ENCODE results near the gene MTMR3. TPM values are rescaled to one million over a fixed set of nuclear protein-coding genes. Genes with fewer than 3 reads are reported as not detected.
"Not testable (repeated sequence)": the region's sequence is repeated elsewhere in the genome, so short reads cannot be mapped to it uniquely, and the experiment has no call there.

The MTMR3 gene
- total RNA-seq, 1 donor = 57.6 TPM

DNA sequence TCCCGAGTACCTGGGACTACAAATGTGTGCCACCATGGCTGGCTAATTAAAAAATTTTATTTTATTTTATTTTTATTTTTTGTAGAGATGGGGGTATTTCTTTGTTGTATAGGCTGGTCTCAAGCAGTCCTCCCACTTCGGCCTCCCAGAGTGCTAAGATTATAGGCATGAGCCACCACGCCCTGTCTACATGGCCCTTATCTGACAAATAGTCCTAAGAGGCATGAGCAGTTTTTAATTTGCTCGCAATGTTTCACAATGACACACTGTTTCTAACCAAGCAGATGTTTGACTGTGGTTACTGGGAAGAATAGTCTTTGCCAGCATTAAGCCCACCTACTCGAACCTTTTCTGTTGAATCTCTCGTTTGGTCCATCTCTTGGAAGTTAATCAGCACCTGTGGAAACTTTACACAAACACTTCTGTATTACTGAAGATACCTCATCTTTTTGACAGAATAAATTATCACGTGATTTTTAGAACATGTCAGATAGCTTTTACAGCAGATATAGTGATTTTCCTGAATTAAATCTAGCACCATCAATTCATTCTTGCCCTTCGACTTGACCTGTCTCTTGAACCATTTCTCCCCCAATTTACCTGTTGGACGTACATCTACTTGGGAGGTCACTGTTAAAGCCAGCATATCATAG is 71.4 kb downstream of the MTMR3 start:
- no peak for DNase-seq (ENCODE audit: low read depth in 2 of 3, low spot score in 2 of 3)

GRCh38 chr22:29956680-29957079 is 73.7 kb downstream of the MTMR3 start:
- DNase-seq (ENCODE audit: low read depth in 2 of 3, low spot score in 2 of 3) = no peak

- no peak for DNase-seq (ENCODE audit: low read depth in 2 of 3, low spot score in 2 of 3)
Observed at GRCh38 chr22:29958170-29958569, 75.2 kb downstream of the MTMR3 start.

DNA sequence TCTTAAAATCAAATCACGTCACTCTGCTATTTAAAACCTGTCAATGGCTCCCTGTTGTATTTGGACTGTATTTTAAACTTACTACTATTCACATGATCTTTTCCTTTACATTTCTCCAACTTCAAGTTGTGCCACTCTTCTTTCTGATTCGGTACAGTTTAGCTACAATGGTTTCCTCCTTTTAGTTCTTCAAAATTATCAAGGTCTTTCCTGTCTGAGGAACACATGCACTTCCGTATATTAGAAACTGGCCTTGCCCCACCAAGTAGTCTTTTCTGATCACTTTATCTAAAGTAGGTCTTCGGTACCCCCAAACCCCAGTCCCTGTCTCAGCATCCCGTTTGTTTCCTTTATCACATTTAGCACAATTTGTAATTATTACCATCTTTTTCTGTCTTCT is 81.8 kb downstream of the MTMR3 start:
- DNase-seq (ENCODE audit: low read depth in 2 of 3, low spot score in 2 of 3) = no peak

- DNase-seq (ENCODE audit: low read depth in 2 of 3, low spot score in 2 of 3) = no peak
Observed at GRCh38 chr22:29967461-29967860, 84.5 kb downstream of the MTMR3 start.

GRCh38 chr22:29971607-29972006 is 88.6 kb downstream of the MTMR3 start:
- no peak for DNase-seq (ENCODE audit: low read depth in 2 of 3, low spot score in 2 of 3)

- no peak for DNase-seq (ENCODE audit: low read depth in 2 of 3, low spot score in 2 of 3)
Observed at GRCh38 chr22:29972121-29972520, 89.1 kb downstream of the MTMR3 start.

GRCh38 chr22:29973269-29973668 is 90.3 kb downstream of the MTMR3 start:
- DNase-seq (ENCODE audit: low read depth in 2 of 3, low spot score in 2 of 3) = no peak

DNA sequence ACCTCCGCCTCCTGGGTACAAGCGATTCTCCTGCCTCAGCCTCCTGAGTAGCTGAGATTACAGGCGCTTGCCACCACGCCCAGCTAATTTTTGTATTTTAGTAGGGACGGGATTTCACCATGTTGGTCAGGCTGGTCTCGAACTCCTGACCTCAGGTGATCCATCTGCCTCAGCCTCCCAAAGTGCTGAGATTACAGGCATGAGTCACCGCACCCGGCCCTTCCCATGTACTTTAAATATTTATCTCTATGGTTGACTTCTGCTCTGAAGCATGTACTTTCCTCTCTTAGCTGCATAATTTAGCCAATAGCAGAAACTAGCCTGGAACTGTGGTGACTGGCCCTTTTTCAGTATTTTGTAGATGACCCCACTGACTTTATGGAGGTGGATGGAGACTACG is 90.7 kb downstream of the MTMR3 start:
- DNase-seq (ENCODE audit: low read depth in 2 of 3, low spot score in 2 of 3) = not testable (repeated sequence)

- DNase-seq (ENCODE audit: low read depth in 2 of 3, low spot score in 2 of 3) = no peak
Observed at GRCh38 chr22:29975494-29975893, 92.5 kb downstream of the MTMR3 start.

GRCh38 chr22:29977107-29977506 is 94.1 kb downstream of the MTMR3 start:
- DNase-seq (ENCODE audit: low read depth in 2 of 3, low spot score in 2 of 3) = no peak

GRCh38 chr22:29979777-29980321 is 96.9 kb downstream of the MTMR3 start:
- no peak for DNase-seq (ENCODE audit: low read depth in 2 of 3, low spot score in 2 of 3)

- no peak for DNase-seq (ENCODE audit: low read depth in 2 of 3, low spot score in 2 of 3)
Observed at GRCh38 chr22:29983296-29983917, 100.4 kb downstream of the MTMR3 start.

DNA sequence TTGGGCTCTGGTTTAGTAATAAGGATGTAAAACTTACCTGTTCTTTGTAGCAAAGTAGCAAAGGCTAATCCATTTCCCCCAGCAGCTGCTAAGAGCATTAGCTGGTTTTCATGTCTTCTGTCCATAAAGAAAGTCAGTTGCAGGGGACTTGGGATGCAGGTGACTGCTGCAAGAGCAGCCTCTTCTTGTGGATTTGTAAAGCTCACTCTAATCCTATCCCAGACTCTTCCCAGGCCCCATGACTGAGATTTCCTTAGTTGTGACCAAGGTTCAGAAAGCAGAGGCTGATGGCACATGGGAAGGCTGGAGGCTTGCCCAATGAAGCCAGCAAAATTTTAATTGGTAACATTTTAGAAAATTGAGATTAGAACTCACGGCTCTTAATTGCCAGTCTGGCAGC is 102.9 kb downstream of the MTMR3 start:
- no peak for DNase-seq (ENCODE audit: low read depth in 2 of 3, low spot score in 2 of 3)

- no peak for DNase-seq (ENCODE audit: low read depth in 2 of 3, low spot score in 2 of 3)
Observed at GRCh38 chr22:29987137-29987536, 104.2 kb downstream of the MTMR3 start.

GRCh38 chr22:29988719-29989118 is 105.7 kb downstream of the MTMR3 start:
- DNase-seq (ENCODE audit: low read depth in 2 of 3, low spot score in 2 of 3) = no peak

DNA sequence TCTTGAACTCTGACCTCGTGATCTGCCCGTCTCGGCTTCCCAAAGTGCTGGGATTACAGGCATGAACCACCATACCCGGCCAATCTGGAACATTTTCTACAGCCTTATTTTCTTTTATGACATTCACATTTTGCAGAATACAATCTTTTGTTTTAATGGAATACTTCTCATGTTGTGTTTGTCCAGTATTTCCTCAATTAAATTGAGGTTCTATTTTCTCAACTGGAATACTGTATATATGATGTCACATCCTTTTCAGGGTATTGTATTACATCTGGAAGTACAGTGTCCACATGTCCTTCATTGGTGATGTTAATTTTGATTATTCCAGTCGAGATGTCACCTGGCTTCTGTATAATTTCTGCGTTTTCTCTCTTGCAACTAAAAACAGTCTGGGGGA is 106.5 kb downstream of the MTMR3 start:
- no peak for DNase-seq (ENCODE audit: low read depth in 2 of 3, low spot score in 2 of 3)

DNA sequence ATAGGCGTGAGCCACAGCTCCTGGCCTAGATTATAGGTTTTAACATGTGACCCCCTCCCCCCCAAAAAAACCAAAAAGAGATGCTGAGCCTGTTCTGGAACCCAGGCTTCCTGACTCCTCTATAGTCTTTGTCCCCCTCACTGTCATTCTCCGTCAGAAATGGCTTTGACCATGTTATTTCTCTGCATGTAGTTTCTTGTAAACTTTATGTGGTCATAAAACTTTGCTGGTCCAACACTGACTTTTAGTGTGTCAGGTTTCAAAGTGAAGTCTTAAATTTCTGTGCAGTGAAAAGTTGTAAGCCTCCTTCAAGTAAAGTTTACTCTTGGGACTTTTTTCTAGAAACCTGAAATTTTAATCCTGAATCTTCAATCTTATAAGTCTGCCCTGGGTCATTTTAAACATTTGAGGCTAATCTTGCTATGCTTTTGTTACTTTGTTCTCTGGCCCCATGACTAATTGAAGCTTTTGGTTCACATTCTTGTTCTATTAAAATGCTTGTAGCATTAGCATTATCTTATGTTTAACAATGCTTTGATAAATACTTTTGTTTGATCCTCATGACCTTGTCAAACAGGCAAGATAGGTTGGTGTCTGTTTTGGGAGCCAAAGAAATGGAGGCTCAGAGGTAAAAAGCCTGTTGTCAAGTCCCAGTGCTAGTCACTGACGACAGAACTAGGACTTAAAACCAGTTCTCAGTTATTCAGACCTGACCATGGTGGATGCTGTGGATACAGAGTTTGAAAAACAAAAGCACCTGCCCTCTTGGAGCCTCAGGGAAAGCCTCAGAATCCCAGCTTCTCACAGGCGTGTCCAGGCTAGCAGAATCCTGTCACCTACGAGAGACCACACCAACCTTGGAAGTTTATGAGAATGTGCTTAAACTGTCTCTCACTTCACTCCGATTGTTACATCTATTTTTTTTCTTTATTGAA is 109.6 kb downstream of the MTMR3 start:
- no peak for DNase-seq (ENCODE audit: low read depth in 2 of 3, low spot score in 2 of 3)

DNA sequence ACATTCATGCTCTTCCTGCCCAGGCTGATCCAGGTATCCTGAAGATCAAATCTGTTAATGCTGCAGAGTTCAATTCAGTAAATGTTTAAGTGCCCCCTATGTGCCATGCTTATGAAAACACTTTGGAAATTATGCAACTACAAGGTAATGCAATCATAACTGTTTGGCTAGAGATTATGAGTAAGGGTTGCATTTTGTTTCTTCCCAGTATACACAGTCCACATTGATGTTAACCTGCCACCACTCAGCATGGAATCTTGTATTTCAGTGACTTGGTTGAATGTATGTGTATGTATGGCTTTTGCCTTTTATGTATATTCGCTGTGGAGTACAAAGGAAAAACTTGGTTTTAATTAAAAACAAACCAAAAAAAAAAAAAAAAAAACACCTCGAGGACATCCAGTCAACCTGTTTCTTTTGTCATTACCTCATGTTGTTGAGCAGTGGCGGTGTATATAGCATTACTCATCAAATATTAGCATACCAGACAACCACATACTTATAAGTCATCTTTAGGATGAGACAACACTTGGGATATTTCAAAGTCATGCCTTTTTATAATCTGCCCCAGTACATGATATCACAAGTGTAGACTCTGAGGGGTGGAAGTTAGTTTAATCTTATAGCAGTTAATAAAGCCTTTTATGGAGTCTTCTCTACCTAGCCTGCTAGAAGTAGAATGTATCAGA is 111.2 kb downstream of the MTMR3 start:
- DNase-seq (ENCODE audit: low read depth in 2 of 3, low spot score in 2 of 3) = peak in 1 of 3 donors; percentile 5

GRCh38 chr22:29994943-29995342 is 112.0 kb downstream of the MTMR3 start:
- DNase-seq (ENCODE audit: low read depth in 2 of 3, low spot score in 2 of 3) = no peak

- DNase-seq (ENCODE audit: low read depth in 2 of 3, low spot score in 2 of 3) = no peak
Observed at GRCh38 chr22:29997107-29997506, 114.1 kb downstream of the MTMR3 start.
